ENCODE data around the gene UBFD1.

DNA sequence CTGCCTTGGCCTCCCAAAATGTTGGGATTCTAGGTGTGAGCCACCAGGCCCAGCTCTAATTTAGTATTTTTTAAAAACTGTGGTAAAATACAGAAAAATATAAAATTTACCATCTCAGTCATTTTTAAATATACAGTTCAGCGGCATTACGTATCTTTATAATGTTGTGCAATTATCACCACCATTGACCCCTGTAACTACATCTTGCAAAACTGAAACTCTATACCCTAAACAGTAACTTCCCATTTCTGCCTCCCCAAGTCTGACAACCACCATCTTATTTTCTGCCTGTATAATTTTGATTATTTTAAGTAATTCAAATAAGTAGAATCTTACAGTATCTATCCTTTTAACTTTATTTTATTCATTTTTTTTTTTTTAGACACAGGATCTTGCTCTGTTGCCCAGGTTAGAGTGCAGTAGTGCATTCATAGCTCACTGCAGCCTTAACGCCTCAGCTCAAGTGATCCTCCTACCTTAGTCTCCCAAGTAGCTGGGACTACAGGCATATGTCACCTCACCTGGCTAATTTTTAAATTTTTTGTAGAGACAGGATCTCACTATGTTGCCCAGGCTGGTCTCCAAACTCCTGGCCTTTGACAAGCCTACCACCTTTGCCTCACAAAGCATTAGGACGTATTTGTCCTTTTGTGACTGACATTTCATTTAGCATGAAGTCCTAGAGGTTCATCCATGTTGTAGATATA, 36.3 kb upstream of the UBFD1 start:
- TF ChIP-seq CTCF (IDR thresholded peaks at IDR 0.05) (no peak), POLR2A (IDR thresholded peaks at IDR 0.05) (no peak), POLR2AphosphoS5 (IDR thresholded peaks at IDR 0.05) (no peak)
